ENCODE results near the gene TMEM232.
"Not testable (repeated sequence)": the region's sequence is repeated elsewhere in the genome, so short reads cannot be mapped to it uniquely, and the experiment has no call there.

TMEM232 gene

DNA sequence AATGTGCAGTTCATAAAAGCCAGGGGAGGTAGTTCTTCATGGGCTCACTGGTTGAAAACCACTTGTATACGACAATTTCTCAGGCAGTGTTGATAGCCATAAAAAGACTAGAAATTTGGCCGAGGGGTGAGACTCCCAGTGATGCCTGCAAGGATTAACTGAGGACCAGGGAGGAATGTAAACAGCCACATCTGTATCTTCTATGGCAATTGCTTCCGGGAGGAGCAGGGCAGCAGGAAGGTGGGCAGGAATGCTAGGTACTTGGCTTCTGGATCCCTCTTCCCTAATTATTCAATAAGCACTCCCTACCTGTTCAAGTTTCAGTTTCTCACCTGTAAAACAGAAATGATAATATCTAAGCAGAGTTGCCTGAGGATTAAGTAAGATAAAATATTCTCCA is 45.4 kb downstream of the TMEM232 start:
- H3K4me3 ChIP-seq (ENCODE audit: low read depth, low read length): no peak overlapping the region
- no peaks in the 10 kb centered on the region for H3K9me3 ChIP-seq
- peaks cover 6% of the 10 kb centered on the region; the same call in 1 of the 2 replicates for H3K27me3 ChIP-seq
- TF ChIP-seq, protein P1, sequence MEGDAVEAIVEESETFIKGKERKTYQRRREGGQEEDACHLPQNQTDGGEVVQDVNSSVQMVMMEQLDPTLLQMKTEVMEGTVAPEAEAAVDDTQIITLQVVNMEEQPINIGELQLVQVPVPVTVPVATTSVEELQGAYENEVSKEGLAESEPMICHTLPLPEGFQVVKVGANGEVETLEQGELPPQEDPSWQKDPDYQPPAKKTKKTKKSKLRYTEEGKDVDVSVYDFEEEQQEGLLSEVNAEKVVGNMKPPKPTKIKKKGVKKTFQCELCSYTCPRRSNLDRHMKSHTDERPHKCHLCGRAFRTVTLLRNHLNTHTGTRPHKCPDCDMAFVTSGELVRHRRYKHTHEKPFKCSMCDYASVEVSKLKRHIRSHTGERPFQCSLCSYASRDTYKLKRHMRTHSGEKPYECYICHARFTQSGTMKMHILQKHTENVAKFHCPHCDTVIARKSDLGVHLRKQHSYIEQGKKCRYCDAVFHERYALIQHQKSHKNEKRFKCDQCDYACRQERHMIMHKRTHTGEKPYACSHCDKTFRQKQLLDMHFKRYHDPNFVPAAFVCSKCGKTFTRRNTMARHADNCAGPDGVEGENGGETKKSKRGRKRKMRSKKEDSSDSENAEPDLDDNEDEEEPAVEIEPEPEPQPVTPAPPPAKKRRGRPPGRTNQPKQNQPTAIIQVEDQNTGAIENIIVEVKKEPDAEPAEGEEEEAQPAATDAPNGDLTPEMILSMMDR (IDR thresholded peaks at IDR 0.05; ENCODE audit: low read depth, low read length): no peak
- no peaks in the 10 kb centered on the region for H3K36me3 ChIP-seq
- DNase-seq: no peak
- H3K4me1 ChIP-seq: no peaks in the 10 kb centered on the region

DNA sequence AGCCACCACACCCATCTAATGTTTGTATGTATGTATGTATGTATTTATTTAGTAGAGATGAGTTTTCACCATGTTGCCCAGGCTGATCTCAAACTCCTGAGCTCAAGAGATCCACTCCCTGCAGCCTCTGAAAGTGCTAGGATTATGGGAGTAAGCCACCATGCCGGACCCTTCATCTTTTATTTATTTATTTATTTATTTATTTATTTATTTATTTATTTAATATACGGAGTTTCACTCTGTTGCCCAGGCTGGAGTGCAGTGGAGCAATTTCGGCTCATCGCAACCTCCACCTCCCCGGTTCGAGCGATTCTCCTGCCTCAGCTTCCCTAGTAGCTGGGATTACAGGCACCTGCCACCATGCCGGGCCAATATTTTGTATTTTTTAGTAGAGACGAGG is 49.9 kb downstream of the TMEM232 start:
- H3K27me3 ChIP-seq; H3K4me1 ChIP-seq; H3K9me3 ChIP-seq; DNase-seq; H3K4me3 ChIP-seq (ENCODE audit: low read depth, low read length); H3K36me3 ChIP-seq: not testable (repeated sequence)

DNA sequence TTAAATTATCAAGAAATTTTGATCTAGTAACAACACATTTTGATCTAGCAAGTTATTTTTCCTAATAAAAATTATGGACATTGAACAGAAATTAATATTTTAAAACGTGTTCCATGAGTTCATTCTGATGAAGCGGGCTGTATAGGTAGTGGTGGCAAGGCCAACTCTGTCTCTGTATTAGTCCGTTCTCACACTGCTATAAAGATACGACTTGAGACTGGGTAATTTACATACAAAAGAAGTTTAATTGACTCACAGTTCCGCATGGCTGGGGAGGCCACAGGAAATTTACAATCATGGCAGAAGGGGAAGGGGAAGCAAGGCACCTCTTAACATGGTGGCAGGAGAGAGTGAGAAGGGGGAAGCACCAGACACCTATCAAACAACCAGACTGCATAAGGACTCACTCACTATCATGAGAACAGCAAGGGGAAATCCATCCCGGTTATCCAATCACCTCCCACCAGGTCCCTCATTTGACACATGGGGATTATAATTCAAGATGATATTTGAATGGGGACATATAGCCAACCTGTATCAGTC is 61.2 kb downstream of the TMEM232 start:
- H3K9me3 ChIP-seq: no peaks in the 10 kb centered on the region
- no peak overlapping the region for H3K4me3 ChIP-seq (ENCODE audit: low read depth, low read length)
- TF ChIP-seq, protein P1 (IDR thresholded peaks at IDR 0.05; ENCODE audit: low read depth, low read length): no peak
- H3K36me3 ChIP-seq: no peaks in the 10 kb centered on the region
- H3K27me3 ChIP-seq: no peaks in the 10 kb centered on the region
- H3K4me1 ChIP-seq: no peaks in the 10 kb centered on the region
- DNase-seq: no peak

DNA sequence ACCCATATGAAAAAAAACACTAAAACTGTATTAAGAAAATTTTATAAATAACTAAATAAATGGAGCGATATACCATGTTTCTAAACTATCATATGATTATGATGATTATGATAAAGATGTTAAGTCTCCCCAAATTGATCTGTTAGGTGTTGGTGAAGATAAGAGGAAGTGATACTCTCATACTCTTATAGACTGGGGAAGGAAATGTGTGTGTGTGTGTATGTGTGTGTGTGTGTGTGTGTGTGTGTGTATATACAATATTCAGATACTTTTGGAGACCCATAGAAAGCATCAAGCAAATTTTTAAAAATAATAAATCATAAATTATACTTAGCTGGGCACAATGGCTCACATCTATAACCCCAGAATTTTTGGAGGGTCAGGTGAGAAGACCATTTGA is 62.9 kb downstream of the TMEM232 start:
- H3K4me1 ChIP-seq: no peaks in the 10 kb centered on the region
- DNase-seq: no peak
- H3K36me3 ChIP-seq: no peaks in the 10 kb centered on the region
- TF ChIP-seq, protein P1 (IDR thresholded peaks at IDR 0.05; ENCODE audit: low read depth, low read length): no peak
- H3K9me3 ChIP-seq: no peaks in the 10 kb centered on the region
- H3K4me3 ChIP-seq (ENCODE audit: low read depth, low read length): no peak overlapping the region
- no peaks in the 10 kb centered on the region for H3K27me3 ChIP-seq

DNA sequence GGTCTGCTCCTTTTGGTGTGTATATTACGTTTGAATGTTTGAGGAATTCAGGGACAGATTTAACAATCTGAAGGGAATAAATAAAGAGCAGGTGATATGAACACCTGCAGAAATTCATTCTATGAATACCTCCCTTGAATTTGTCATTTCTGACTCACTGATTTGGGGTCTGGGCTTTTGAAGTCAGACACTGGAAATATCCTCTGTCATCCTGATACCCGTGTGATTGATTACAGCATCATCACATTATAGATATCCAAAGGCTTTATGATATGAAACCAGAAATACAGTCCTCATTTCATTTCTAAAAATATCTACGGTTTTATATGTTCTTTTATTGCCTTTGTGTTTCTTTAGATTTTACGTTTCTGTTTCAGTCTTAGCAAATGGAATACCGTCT is 68.5 kb downstream of the TMEM232 start:
- TF ChIP-seq, protein P1 (IDR thresholded peaks at IDR 0.05; ENCODE audit: low read depth, low read length): no peak
- Histone ChIP-seq H3K4me1 (no peaks in the 10 kb centered on the region), H3K36me3 (no peaks in the 10 kb centered on the region), H3K9me3 (no peaks in the 10 kb centered on the region), H3K27me3 (no peaks in the 10 kb centered on the region), H3K4me3 (ENCODE audit: low read depth, low read length) (no peak overlapping the region)
- no peak for DNase-seq

DNA sequence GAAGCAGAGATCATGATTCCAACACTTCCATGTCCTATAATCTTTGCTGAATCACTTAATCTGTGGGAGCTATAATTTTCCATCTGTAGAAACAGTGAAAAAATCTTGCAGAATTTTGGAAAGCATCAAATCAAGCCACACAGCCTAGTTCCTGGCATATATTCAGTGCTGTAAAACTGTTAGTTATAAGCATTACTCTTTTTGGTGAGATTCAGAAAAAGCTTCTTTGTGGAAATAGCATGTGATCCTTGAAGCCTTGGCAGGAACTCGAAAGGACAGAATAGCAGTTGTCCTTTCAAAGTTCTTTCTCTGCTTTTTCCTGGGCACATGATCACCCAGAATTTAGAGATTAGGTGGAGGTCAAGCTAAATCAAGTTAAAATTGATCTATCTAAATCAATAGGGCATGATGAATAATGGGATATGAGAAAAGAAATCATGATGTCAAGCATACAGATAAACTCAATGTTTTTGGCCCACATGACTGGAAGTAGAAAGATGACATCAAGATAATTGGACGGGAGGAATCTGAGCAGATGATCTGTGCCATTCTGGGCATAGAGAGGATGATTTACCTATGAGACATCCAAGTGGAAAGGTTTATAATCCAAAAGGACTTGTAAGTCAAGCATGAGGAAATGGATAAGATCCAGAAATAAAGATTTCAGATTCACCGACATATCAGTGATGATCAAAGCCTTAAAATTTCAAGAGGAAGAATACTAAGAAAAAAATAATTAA is 73.1 kb downstream of the TMEM232 start:
- Histone ChIP-seq H3K4me1 (no peaks in the 10 kb centered on the region), H3K9me3 (no peaks in the 10 kb centered on the region), H3K4me3 (ENCODE audit: low read depth, low read length) (no peak overlapping the region), H3K27me3 (no peaks in the 10 kb centered on the region), H3K36me3 (no peaks in the 10 kb centered on the region)
- DNase-seq: no peak
- TF ChIP-seq, protein P1 (IDR thresholded peaks at IDR 0.05; ENCODE audit: low read depth, low read length): no peak

Data from BE2C (cell line).